Measurements from ENCODE around the gene GJB4. TPM values are rescaled to one million over a fixed set of nuclear protein-coding genes. Genes with fewer than 3 reads are reported as not detected.
"Not testable (repeated sequence)": the region's sequence is repeated elsewhere in the genome, so short reads cannot be mapped to it uniquely, and the experiment has no call there.

Gene GJB4
- not detected for polyA plus RNA-seq (2013, experiment 1 of 2; ENCODE audit: insufficient read length)
- not detected for polyA plus RNA-seq (2013, experiment 2 of 2; ENCODE audit: insufficient read length)

DNA sequence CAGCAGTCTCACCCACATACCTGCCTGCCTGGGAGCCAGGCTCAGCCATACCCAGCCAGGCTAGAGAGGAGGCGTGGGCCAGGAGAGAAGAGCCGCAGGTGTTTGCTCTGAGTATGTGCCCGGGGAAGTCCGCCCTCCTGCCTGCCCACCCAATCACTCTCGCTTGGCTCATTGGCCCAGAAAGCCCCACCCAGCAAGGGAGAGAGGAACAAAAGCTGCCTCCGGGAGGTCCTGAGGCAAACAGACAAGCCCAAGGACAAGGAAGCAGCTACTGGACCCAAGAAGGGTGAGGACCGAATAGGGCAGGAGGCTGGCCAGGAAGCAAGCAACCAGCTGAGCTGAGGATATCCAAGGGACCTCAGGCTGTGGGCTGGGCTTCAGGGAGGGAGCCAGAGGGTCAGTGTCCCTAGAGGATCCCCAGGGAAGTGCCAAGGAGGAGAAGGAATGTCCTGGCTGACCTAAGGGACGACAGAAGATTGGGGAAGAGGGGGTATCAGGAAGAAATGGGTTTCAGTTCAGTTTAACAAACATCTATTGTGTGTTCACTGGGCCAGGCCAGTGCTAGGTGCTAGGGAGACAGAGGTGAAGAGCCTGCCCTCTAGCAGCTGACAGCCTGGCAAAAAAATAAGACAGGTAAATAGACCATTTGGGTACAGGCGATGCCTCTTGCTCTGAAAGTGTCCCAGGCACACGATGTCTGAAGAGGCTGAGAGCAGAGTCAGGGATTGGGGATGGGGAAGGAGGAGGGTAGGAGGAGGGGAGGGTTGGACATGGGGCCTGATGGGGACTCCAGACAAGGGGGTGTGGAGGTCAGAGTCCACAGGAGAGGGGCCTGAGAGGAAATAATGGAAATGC, at the start of gene GJB4:
GJB4 (plus strand) TSS at position 238 of the 855 bp plus-strand sequence. CDS start 1,515 bp downstream, outside the sequence.
- no peak for DNase-seq

GRCh38 chr1:34710812-34711211, 48.7 kb upstream of the GJB4 start:
- no peak for DNase-seq

DNA sequence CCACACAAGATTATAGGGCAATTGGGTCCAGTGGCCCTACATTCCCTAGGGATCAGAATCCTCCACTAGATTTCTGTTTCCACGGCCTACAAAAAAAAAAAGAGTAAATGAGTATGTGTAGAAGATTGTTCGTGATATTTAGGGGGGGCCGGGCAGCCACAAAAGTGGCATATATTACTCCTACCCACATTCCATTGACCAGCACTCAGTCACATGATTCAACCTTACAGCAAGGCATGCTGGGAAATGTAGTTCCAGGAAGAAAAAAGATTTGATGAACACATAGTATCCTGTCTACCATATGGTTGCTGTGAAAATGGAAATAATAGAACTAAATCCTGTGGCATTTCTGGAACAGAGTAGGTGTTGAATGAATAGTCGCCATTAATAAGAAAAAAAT, 48.1 kb upstream of the GJB4 start:
- DNase-seq = no peak

- no peak for DNase-seq
These were observed 47.4 kb upstream of the GJB4 start for GRCh38 chr1:34712007-34712688.

- DNase-seq = no peak
These were observed 46.1 kb upstream of the GJB4 start for GRCh38 chr1:34713443-34713842.

DNA sequence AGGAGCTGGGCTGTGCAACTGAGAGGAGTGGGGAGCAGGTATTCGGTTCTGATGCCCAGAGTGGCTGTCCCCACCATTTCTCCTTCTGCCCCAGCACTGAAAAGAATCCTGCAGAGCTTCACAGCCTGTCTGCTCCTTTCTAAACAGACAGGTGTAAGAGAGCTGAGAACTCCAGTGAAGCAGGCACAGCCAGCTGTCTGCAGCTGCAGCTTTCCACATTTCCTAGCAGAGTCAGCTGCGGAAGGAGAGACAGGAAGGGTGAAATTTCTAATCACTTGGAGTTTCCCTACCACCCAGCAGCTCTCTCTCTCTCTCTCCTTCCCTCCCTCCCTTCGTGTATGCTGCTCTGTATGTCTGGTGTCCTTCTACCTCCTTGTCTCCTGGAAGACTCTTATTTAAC, 45.2 kb upstream of the GJB4 start:
- no peak for DNase-seq

DNA sequence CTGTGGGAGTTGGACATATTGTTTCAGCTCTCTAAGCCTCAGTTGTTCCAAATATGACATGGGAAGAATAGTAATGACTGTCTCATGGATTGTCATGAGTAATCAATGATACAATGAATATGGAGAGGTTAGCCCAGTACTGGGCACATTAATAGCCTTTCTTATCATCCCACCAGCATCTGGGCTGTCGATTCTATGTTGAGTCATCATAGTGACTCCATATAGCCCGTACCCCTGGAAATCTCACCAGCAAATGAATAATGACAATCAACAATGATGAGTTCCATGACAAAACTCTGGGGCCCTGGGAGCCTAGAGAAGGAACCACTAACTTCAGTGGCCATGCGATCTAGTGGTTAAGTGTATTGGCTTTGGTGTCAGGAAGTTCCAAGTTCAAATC, 44.4 kb upstream of the GJB4 start:
- DNase-seq = no peak

DNA sequence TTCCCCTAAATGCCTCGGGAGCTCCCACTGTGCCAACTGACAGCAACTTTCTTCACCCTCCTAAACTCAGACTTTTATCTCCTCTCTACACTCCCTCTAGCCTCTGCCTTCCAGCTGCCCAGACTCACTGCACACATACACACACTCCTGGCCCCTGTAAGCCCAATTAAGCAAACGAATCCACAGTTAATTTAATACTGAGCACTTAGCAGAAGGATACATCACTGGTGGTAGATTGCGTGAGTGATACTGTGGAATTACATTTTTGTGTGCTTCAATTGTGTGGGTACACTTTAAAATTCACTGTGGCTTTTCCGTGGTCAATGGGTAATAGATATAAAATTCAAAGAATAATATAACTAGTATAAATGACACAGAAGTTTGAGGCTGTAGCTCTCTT, 38.3 kb upstream of the GJB4 start:
- DNase-seq = no peak

DNA sequence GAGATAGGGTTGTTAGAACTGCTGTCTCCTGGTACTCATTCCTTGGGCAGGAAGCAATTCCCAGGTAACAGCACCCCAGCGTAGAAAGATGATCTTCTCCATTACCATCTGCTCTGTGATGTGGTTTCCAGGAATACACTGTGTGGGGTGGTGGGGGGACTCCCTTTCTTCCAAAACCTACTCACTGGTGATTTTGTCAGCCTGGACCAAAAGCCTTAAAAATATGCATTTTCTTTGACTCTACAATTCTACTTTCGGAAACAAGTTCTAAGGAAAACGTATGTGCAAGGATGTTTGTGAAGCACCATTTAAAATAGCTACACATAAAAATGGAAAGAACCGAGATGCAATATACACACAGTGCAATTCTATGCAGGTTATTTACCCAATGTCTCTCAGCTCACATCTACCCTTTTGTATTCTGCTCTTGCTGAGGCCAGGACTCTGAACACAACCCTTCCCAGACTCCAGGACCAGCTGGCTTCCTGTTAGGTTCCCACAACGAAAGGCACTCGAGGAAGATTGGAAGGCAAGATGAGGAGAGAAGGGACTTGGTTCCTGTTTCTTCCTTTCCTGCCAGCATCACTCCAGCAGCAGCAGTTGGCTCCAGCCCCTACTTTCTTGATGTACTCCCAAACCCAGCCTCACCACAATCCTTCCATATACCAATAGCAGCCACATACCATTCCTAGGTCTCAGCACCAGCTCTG, 37.7 kb upstream of the GJB4 start:
- DNase-seq = no peak

DNA sequence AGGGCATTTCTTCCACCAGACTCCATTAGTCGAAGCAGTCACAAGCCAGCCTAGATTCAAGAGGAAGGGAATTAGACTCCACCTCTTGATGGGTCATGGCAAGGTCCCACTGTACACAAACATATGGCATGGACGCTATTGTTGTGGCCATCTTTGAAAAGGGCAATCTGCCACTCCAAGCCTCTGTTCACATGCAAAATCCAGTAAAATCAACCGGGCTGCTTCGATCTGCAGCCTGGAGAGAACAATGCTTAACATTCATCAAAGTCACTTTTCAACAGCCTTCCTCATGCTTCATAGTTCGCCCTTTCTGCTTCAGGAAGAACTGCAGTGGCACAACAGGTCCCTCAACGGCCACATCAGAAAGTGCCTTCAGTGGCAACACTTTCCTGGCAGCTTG, 32.7 kb upstream of the GJB4 start:
- no peak for DNase-seq

- no peak for DNase-seq
These were observed 29.1 kb upstream of the GJB4 start for GRCh38 chr1:34730485-34730884.

DNA sequence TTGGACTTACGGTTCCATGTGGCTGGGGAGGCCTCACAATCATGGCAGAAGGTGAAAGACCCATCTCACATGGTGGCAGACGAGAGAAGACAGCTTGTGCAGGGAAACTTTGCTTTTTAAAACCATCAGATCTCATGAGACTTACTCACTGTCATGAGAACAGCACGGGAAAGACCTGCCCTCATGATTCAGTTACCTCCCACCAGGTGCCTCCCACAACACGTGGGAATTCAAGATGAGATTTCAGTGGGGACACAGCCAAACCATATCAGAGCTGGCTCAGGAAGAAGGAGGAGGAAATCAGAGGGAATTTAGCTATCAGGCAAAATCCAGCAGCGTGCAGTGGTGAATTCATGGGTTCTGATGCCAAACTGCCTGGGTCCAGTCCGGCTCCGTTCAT, 26.7 kb upstream of the GJB4 start:
- not testable (repeated sequence) for DNase-seq

DNA sequence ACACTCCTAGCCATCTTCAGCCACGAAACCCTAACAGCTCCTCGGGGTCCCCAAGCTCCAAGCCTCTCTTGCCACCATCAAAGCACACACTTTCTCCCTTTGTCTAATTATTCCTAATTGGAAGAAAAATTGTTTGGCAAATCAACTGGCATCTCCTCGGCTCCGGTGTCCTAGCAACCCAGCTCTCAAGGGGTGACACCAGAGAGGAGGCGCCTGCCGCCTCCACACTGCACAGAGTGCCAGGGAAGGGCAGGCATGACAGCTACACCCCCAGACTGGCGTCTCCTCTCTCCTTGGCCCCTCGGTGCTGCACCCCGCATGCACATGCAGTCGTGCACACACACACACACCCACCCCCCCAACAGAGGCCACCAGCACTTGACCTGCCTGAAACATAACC, 22.8 kb upstream of the GJB4 start:
- no peak for DNase-seq

- not testable (repeated sequence) for DNase-seq
These were observed 22.3 kb upstream of the GJB4 start for GRCh38 chr1:34737236-34737635.

DNA sequence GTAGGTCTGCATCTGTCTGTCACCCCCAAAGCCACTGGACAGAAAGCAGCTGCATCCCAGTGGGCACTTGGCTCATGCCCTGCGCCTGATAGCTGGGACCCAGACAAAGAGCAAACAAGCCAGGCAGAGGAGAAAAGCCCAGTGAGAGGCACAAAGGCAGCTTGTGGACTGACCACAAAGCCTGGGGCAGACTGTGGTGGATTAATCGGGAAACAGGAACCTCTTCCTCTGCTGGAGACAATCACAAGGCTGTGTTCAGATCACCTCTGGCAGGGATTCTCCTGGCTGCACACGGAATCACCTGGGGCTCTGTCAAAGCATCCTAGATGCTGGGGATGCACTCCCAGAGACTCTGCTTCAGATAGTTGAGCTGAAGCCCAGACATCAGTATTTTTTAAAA, 19.9 kb upstream of the GJB4 start:
- no peak for DNase-seq

DNA sequence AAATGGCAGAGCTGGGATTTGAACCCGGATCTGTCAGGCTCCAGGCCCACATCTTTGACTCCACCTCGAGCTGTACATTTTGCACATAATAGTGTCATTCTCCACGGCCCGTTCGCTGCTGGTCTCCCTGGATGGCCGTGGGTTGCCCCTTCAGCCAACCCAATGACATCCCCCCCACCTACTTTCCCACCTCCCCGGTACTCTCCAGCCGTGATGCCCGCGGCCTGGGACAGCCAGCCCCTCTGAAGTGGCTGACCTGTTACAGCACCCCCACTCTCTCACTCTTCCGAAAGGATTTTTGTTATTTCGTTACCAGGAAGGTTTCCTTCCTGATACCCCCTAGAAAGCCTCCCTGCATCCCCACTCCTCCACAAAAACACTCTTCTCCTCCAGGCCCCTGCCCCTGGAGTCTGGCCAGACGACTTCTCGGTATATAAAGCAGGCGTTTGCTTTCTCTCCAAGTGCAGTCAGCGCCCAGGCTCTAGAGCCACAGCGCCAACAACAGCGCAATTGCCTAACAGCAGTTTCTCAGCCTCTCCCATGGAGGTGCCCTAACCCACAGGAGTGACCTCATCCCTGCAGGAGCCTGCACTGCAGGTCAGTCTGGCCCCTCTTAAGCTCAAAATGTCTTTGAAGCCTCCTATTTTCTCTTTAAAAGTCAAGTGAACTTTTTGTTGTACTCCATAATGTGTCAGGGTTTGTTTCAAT, 19.2 kb upstream of the GJB4 start:
- no peak for DNase-seq

GRCh38 chr1:34742667-34743270, 16.8 kb upstream of the GJB4 start:
- DNase-seq = peak; percentile 56

DNA sequence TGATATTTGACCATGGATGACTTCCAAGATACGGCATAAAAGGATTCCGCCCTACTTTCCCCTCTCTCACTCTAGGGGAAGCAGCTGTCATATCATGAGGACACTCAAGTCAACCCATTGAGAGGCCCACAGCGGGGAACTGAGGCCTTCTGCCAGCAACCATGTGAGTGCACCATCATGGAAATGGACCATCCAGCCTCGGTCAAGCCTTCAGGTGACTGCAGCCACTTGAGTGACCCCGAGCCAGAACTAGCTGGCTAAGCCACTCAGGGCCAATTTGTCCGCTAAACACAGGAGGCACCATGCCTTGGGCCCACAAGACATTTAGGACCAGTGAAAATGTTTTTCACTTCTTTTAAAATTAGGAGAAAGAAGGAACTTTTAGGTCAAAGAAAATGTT, 15.8 kb upstream of the GJB4 start:
- no peak for DNase-seq

GRCh38 chr1:34744851-34745250, 14.7 kb upstream of the GJB4 start:
- no peak for DNase-seq

DNA sequence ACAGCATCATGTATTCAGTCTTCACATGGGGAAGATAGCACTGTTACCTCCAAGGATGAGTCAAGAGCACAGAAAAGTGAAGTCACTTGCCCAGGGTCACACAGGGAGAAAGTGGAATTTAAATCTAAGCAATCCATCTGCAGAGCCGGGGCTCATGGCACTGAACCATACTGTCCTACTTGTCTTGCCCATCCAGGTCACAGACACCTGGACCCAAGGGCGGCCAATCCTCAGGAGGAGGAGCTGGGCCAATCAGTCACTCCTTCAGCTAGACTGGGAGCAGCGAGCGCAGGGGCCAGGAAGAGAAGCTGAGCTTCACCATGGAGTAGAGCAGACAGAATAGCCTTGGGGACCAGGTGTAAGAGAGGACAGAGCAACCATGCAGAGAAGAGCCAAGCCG, 13.9 kb upstream of the GJB4 start:
- DNase-seq = no peak

- DNase-seq = no peak
These were observed 13.4 kb upstream of the GJB4 start for GRCh38 chr1:34746101-34746500.
